Ishikawa (cell line): ENCODE measurements around the gene SMIM12.

Experiments
- CEBPB ChIP-seq: IDR thresholded peaks from 2 replicates; pipeline ENCODE4 v1.6.1; 2012
- EP300 ChIP-seq: IDR thresholded peaks from 2 replicates; pipeline ENCODE4 v1.6.1; 2012; ENCODE audit warnings: borderline replicate concordance
- MAX ChIP-seq: IDR thresholded peaks from 2 replicates; pipeline ENCODE4 v1.6.1; 2012
- RAD21 ChIP-seq: IDR thresholded peaks from 2 replicates; pipeline ENCODE4 v1.6.1; 2012; ENCODE audit warnings: low read depth
- TEAD4 ChIP-seq: IDR thresholded peaks from 2 replicates; pipeline ENCODE4 v1.6.1; 2012
- YY1 ChIP-seq: IDR thresholded peaks from 2 replicates; pipeline ENCODE4 v1.6.1; 2012; ENCODE audit warnings: low read depth

GRCh38 chr1:34868230-34869049 is 8.9 kb upstream of the SMIM12 start:
- TF ChIP-seq MAX: no peak
- TF ChIP-seq YY1: no peak
- TF ChIP-seq EP300: no peak
- TF ChIP-seq CEBPB: no peak
- no peak for TF ChIP-seq TEAD4
- no peak for TF ChIP-seq RAD21
